Aortic smooth muscle cell (primary cell): ENCODE results near the gene MAN2A1. TPM values are rescaled to one million over a fixed set of nuclear protein-coding genes. Genes with fewer than 3 reads are reported as not detected.

ENCODE experiments used
- total RNA-seq: library from RNA; depleted of rRNA; stranded (reverse); fragments of >200 nt; gene quantifications from 2 replicates; pipeline ENCODE4 v1.2.3, GENCODE V29; 2014

Gene MAN2A1
- 32.5 and 47.3 TPM in 2 replicates for total RNA-seq

GRCh38 chr5:109689740-109690241 lies at the start of gene MAN2A1:
Gene MAN2A1, plus strand, starts transcription at chr5:109689927. Its CDS starts 491 bp downstream, at chr5:109690418.

